ENCODE measurements around the gene KIF26A.

Gene KIF26A

GRCh38 chr14:104185916-104186495 is 47.6 kb downstream of the KIF26A start:
- no peaks in the 10 kb centered on the region for H3K27me3 ChIP-seq (ENCODE audit: insufficient read depth, low read length, poor library complexity)
- H3K4me3 ChIP-seq (ENCODE audit: low read length): no peak overlapping the region
- H3K23ac ChIP-seq (ENCODE audit: low read length): no peak overlapping the region
- no peak overlapping the region for H3K18ac ChIP-seq (ENCODE audit: low read length)
- no peak overlapping the region for H4K8ac ChIP-seq (ENCODE audit: low read depth, low read length)
- no peak overlapping the region for H2BK120ac ChIP-seq (ENCODE audit: low read depth, low read length)
- no peak overlapping the region for H2BK5ac ChIP-seq (ENCODE audit: low read length)
- H3K56ac ChIP-seq (ENCODE audit: low read length): no peak overlapping the region
- H3K4me1 ChIP-seq (ENCODE audit: control insufficient read depth, low read depth, low read length): no peaks in the 10 kb centered on the region
- no peak overlapping the region for H3K27ac ChIP-seq (ENCODE audit: low read depth, low read length)
- no peak overlapping the region for H3K4ac ChIP-seq (ENCODE audit: low read depth, low read length)
- WGBS (ENCODE audit: extremely low coverage, insufficient coverage, low lambda C conversion rate): no CpG with 5 or more reads among the region's 16 CpGs
- no peak for DNase-seq
- no peaks in the 10 kb centered on the region for H3K79me1 ChIP-seq (ENCODE audit: low read length)
- H4K5ac ChIP-seq (ENCODE audit: low read length): no peak overlapping the region
- H3K9ac ChIP-seq (ENCODE audit: low read length): no peak overlapping the region
- H3K36me3 ChIP-seq (ENCODE audit: control insufficient read depth, insufficient read depth, low read length): no peaks in the 10 kb centered on the region
- H2AK5ac ChIP-seq (ENCODE audit: low read length): no peak overlapping the region
- no peaks in the 10 kb centered on the region for H3K79me2 ChIP-seq (ENCODE audit: control insufficient read depth, insufficient read depth, low read length)
- no peak overlapping the region for H3K4me2 ChIP-seq (ENCODE audit: low read length)
- H2BK15ac ChIP-seq (replicated peaks; ENCODE audit: low read depth): no peak overlapping the region

GRCh38 chr14:104186575-104186974 is 48.2 kb downstream of the KIF26A start:
- H3K9ac ChIP-seq (ENCODE audit: low read length): no peak overlapping the region
- H3K4me3 ChIP-seq (ENCODE audit: low read length): no peak overlapping the region
- no peaks in the 10 kb centered on the region for H3K4me1 ChIP-seq (ENCODE audit: control insufficient read depth, low read depth, low read length)
- H3K27me3 ChIP-seq (ENCODE audit: insufficient read depth, low read length, poor library complexity): no peaks in the 10 kb centered on the region
- no peak overlapping the region for H2BK120ac ChIP-seq (ENCODE audit: low read depth, low read length)
- H3K36me3 ChIP-seq (ENCODE audit: control insufficient read depth, insufficient read depth, low read length): no peaks in the 10 kb centered on the region
- H3K18ac ChIP-seq (ENCODE audit: low read length): no peak overlapping the region
- WGBS (ENCODE audit: extremely low coverage, insufficient coverage, low lambda C conversion rate): no CpG with 5 or more reads among the region's 12 CpGs
- H4K5ac ChIP-seq (ENCODE audit: low read length): no peak overlapping the region
- no peak overlapping the region for H3K4ac ChIP-seq (ENCODE audit: low read depth, low read length)
- H3K79me2 ChIP-seq (ENCODE audit: control insufficient read depth, insufficient read depth, low read length): no peaks in the 10 kb centered on the region
- H2BK5ac ChIP-seq (ENCODE audit: low read length): no peak overlapping the region
- no peak overlapping the region for H3K27ac ChIP-seq (ENCODE audit: low read depth, low read length)
- DNase-seq: no peak
- H3K79me1 ChIP-seq (ENCODE audit: low read length): no peaks in the 10 kb centered on the region
- no peak overlapping the region for H2BK15ac ChIP-seq (replicated peaks; ENCODE audit: low read depth)
- H2AK5ac ChIP-seq (ENCODE audit: low read length): no peak overlapping the region
- H4K8ac ChIP-seq (ENCODE audit: low read depth, low read length): no peak overlapping the region
- H3K23ac ChIP-seq (ENCODE audit: low read length): no peak overlapping the region
- H3K56ac ChIP-seq (ENCODE audit: low read length): no peak overlapping the region
- H3K4me2 ChIP-seq (ENCODE audit: low read length): no peak overlapping the region

GRCh38 chr14:104187121-104187889 is 48.9 kb downstream of the KIF26A start:
- Histone ChIP-seq H3K4me2 (ENCODE audit: low read length) (no peak overlapping the region), H3K23ac (ENCODE audit: low read length) (no peak overlapping the region), H3K79me1 (ENCODE audit: low read length) (no peaks in the 10 kb centered on the region), H3K4ac (ENCODE audit: low read depth, low read length) (no peak overlapping the region), H2BK5ac (ENCODE audit: low read length) (no peak overlapping the region), H3K56ac (ENCODE audit: low read length) (no peak overlapping the region), H3K9ac (ENCODE audit: low read length) (no peak overlapping the region), H2BK120ac (ENCODE audit: low read depth, low read length) (no peak overlapping the region), H3K4me1 (ENCODE audit: control insufficient read depth, low read depth, low read length) (no peaks in the 10 kb centered on the region), H4K5ac (ENCODE audit: low read length) (no peak overlapping the region), H3K27ac (ENCODE audit: low read depth, low read length) (no peak overlapping the region), H2AK5ac (ENCODE audit: low read length) (no peak overlapping the region), H2BK15ac (replicated peaks; ENCODE audit: low read depth) (no peak overlapping the region), H3K27me3 (ENCODE audit: insufficient read depth, low read length, poor library complexity) (no peaks in the 10 kb centered on the region), H3K36me3 (ENCODE audit: control insufficient read depth, insufficient read depth, low read length) (no peaks in the 10 kb centered on the region), H3K18ac (ENCODE audit: low read length) (no peak overlapping the region), H3K4me3 (ENCODE audit: low read length) (no peak overlapping the region), H4K8ac (ENCODE audit: low read depth, low read length) (no peak overlapping the region), H3K79me2 (ENCODE audit: control insufficient read depth, insufficient read depth, low read length) (no peaks in the 10 kb centered on the region)
- DNase-seq: peak; percentile 45
- WGBS (ENCODE audit: extremely low coverage, insufficient coverage, low lambda C conversion rate): no CpG with 5 or more reads among the region's 27 CpGs

GRCh38 chr14:104187931-104188726 is 49.7 kb downstream of the KIF26A start:
- H4K5ac ChIP-seq (ENCODE audit: low read length): no peak overlapping the region
- no peak overlapping the region for H3K4me3 ChIP-seq (ENCODE audit: low read length)
- no peak for DNase-seq
- H3K79me2 ChIP-seq (ENCODE audit: control insufficient read depth, insufficient read depth, low read length): no peaks in the 10 kb centered on the region
- no peak overlapping the region for H3K27ac ChIP-seq (ENCODE audit: low read depth, low read length)
- H3K36me3 ChIP-seq (ENCODE audit: control insufficient read depth, insufficient read depth, low read length): no peaks in the 10 kb centered on the region
- no peaks in the 10 kb centered on the region for H3K4me1 ChIP-seq (ENCODE audit: control insufficient read depth, low read depth, low read length)
- no peak overlapping the region for H3K4ac ChIP-seq (ENCODE audit: low read depth, low read length)
- H3K27me3 ChIP-seq (ENCODE audit: insufficient read depth, low read length, poor library complexity): no peaks in the 10 kb centered on the region
- no peaks in the 10 kb centered on the region for H3K79me1 ChIP-seq (ENCODE audit: low read length)
- no peak overlapping the region for H3K18ac ChIP-seq (ENCODE audit: low read length)
- no peak overlapping the region for H3K56ac ChIP-seq (ENCODE audit: low read length)
- no peak overlapping the region for H4K8ac ChIP-seq (ENCODE audit: low read depth, low read length)
- no peak overlapping the region for H2AK5ac ChIP-seq (ENCODE audit: low read length)
- no peak overlapping the region for H3K23ac ChIP-seq (ENCODE audit: low read length)
- no peak overlapping the region for H3K9ac ChIP-seq (ENCODE audit: low read length)
- H3K4me2 ChIP-seq (ENCODE audit: low read length): no peak overlapping the region
- no peak overlapping the region for H2BK5ac ChIP-seq (ENCODE audit: low read length)
- no peak overlapping the region for H2BK120ac ChIP-seq (ENCODE audit: low read depth, low read length)
- H2BK15ac ChIP-seq (replicated peaks; ENCODE audit: low read depth): no peak overlapping the region
- no CpG with 5 or more reads among the region's 27 CpGs for WGBS (ENCODE audit: extremely low coverage, insufficient coverage, low lambda C conversion rate)

GRCh38 chr14:104188727-104189400 is 50.5 kb downstream of the KIF26A start:
- Histone ChIP-seq H2AK5ac (ENCODE audit: low read length) (no peak overlapping the region), H3K18ac (ENCODE audit: low read length) (no peak overlapping the region), H3K56ac (ENCODE audit: low read length) (no peak overlapping the region), H4K5ac (ENCODE audit: low read length) (no peak overlapping the region), H3K4ac (ENCODE audit: low read depth, low read length) (no peak overlapping the region), H3K4me2 (ENCODE audit: low read length) (no peak overlapping the region), H3K36me3 (ENCODE audit: control insufficient read depth, insufficient read depth, low read length) (no peaks in the 10 kb centered on the region), H4K8ac (ENCODE audit: low read depth, low read length) (no peak overlapping the region), H2BK15ac (replicated peaks; ENCODE audit: low read depth) (no peak overlapping the region), H3K27me3 (ENCODE audit: insufficient read depth, low read length, poor library complexity) (no peaks in the 10 kb centered on the region), H3K79me2 (ENCODE audit: control insufficient read depth, insufficient read depth, low read length) (no peaks in the 10 kb centered on the region), H2BK5ac (ENCODE audit: low read length) (no peak overlapping the region), H2BK120ac (ENCODE audit: low read depth, low read length) (no peak overlapping the region), H3K9ac (ENCODE audit: low read length) (no peak overlapping the region), H3K27ac (ENCODE audit: low read depth, low read length) (no peak overlapping the region), H3K23ac (ENCODE audit: low read length) (no peak overlapping the region), H3K4me3 (ENCODE audit: low read length) (no peak overlapping the region), H3K79me1 (ENCODE audit: low read length) (no peaks in the 10 kb centered on the region), H3K4me1 (ENCODE audit: control insufficient read depth, low read depth, low read length) (no peaks in the 10 kb centered on the region)
- DNase-seq: no peak
- WGBS (ENCODE audit: extremely low coverage, insufficient coverage, low lambda C conversion rate): no CpG with 5 or more reads among the region's 15 CpGs
